K562 (cell line): ENCODE results near the gene XIRP1. TPM values are rescaled to one million over a fixed set of nuclear protein-coding genes. Genes with fewer than 3 reads are reported as not detected.

Experiments used
- BCLAF1 ChIP-seq, 2 experiments: fragments of 450-650 bp in 1 of 2; IDR thresholded peaks; 2 replicates each; pipeline ENCODE4 v1.6.1; 2011 to 2017; ENCODE audit warnings: low read depth in 2 of 2, antibody characterized with exemption in 1 of 2, borderline replicate concordance in 1 of 2, low read length in 1 of 2, mild to moderate bottlenecking in 1 of 2, mixed read lengths in 1 of 2; ENCODE audit not compliant: control insufficient read depth in 1 of 2
- EP400 ChIP-seq: fragments of 450-650 bp; IDR thresholded peaks from 2 replicates; pipeline ENCODE4 v1.6.1; 2017; ENCODE audit warnings: antibody characterized with exemption, mild to moderate bottlenecking, moderate library complexity
- HCFC1 ChIP-seq: IDR thresholded peaks from 2 replicates; pipeline ENCODE4 v1.6.1; 2012; ENCODE audit warnings: low read depth, low read length, improper control_type of control experiment
- RERE ChIP-seq: sonication (generic); formaldehyde crosslinking; IDR thresholded peaks from 2 replicates; pipeline ENCODE4 v1.8.0; 2023; ENCODE audit warnings: missing genetic modification reagents, mild to moderate bottlenecking, borderline replicate concordance
- U2AF2 ChIP-seq: fragments of 200-400 bp; formaldehyde crosslinking; optimal IDR thresholded peaks from 2 replicates; pipeline ENCODE3; 2017; ENCODE audit warnings: low read depth, mild to moderate bottlenecking, low read length
- ZBTB40 ChIP-seq, 2 experiments: fragments of 450-650 bp in 1 of 2; sonication (generic) in 1 of 2; formaldehyde crosslinking in 1 of 2; IDR thresholded peaks; 2 replicates each; pipeline versions ENCODE4 v1.7.1 to v1.9.0; 2016 to 2022; ENCODE audit warnings: inconsistent platforms in 1 of 2, mild to moderate bottlenecking in 1 of 2, missing genetic modification reagents in 1 of 2
- ZNF717 ChIP-seq: fragments of 250-450 bp; sonication (Bioruptor Pico); IDR thresholded peaks from 2 replicates; pipeline ENCODE4 v1.5.0; 2021
- polyA plus RNA-seq, 8 experiments: library from polyadenylated mRNA; depleted of rRNA in 4 of 8; stranded (reverse) in 5 of 8; unstranded in 3 of 8; fragments of >200 nt; fragmentation: Nextera tagmentation in 2 of 8; fragmentation: Illumina TruSeq in 1 of 8; extraction: Ambion mirVana in 2 of 8; extraction: Trizol in 1 of 8; gene quantifications; 2 replicates each; pipeline versions ENCODE4 v1.2.1 to v1.2.3, GENCODE V29; 2011 to 2014; ENCODE audit warnings: inconsistent platforms in 1 of 8, missing spikeins in 1 of 8
- total RNA-seq, 7 experiments: library from RNA; depleted of rRNA in 6 of 7; stranded (reverse); fragments of >200 nt in 6 of 7; fragmentation: Illumina TruSeq in 2 of 7; extraction: Trizol in 2 of 7; gene quantifications; 2 replicates each; pipeline versions ENCODE4 v1.2.1 to v1.2.3, GENCODE V29; 2011 to 2021; ENCODE audit warnings: low replicate concordance in 1 of 7

XIRP1 gene
- total and polyA plus RNA-seq, 9 of the 15 experiments (the other 6 are each of a cell fraction or from before 2014, with no cell fraction given): 0.03 to 0.27 (median 0.08) TPM; not detected in 3

GRCh38 chr3:39143051-39143885 lies 49.1 kb downstream of the XIRP1 start (continued):
- TF ChIP-seq BCLAF1 (IDR thresholded peaks at IDR 0.05; ENCODE audit: borderline replicate concordance in 1 of 2, control insufficient read depth in 1 of 2, low read depth in 2 of 2, low read length in 1 of 2): no peak
- no peak for TF ChIP-seq RERE (CRISPR knock-in tag)
- no peak for TF ChIP-seq ZBTB40 (IDR thresholded peaks at IDR 0.05)
- no peak for TF ChIP-seq ZBTB40 (CRISPR knock-in tag; IDR thresholded peaks at IDR 0.05)
- no peak for TF ChIP-seq EP400
- no peak for TF ChIP-seq HCFC1
- TF ChIP-seq U2AF2: no peak
- no peak for TF ChIP-seq ZNF717 (CRISPR knock-in tag)
